HCT116 (cell line): Measurements from ENCODE around the gene SUPT3H. TPM values are rescaled to one million over a fixed set of nuclear protein-coding genes. Genes with fewer than 3 reads are reported as not detected.

Experiments used
- ATAC-seq: fragments of 200-7000 bp; cut with Tn5 transposase; 2 replicates; pipeline ENCODE4 v1.9.1; 2020; ENCODE audit warnings: mild to moderate bottlenecking, moderate library complexity
- BruUV-seq: library from RNA; stranded (reverse); fragments of 400-500 nt; replicated peaks from 2 replicates; lab custom pipeline; 2021; lab: Mats Ljungman, UMichigan
- CTCF ChIA-PET: fragments of 300-600 bp; sonication (Branson Sonifier 250); formaldehyde crosslinking; loops from one replicate; lab custom pipeline; 2021; ENCODE audit warnings: antibody characterized with exemption; lab: Charles Lee
- POLR2A ChIA-PET: fragments of 300-600, 350-600 bp; sonication (Branson Sonifier 250); formaldehyde crosslinking; loops from one replicate; lab custom pipeline; 2021; ENCODE audit warnings: antibody characterized with exemption; lab: Charles Lee
- RAD21 ChIA-PET, 2 experiments: fragments of 300-600 bp; sonication (Branson Sonifier 250); formaldehyde crosslinking; loops; one replicate each; lab custom pipeline; 2023; ENCODE audit warnings: low total read pairs in 2 of 2; ENCODE audit not compliant: uncharacterized antibody in 2 of 2, unreplicated experiment in 2 of 2, low non-redundant PET in 1 of 2; lab: Charles Lee
- DNase-seq: peaks from one replicate; pipeline ENCODE4 v3.0.0-alpha.2; 2010; ENCODE audit warnings: low read depth, low spot score
- H2AFZ ChIP-seq: fragments of 200-600 bp; shearing (Covaris generic), sonication (generic); 2 replicates; pipeline ENCODE4 v1.6.1; 2017; ENCODE audit warnings: low read depth, mixed run types, mixed read lengths, antibody characterized with exemption, low read length; ENCODE audit not compliant: poor library complexity, severe bottlenecking
- H3K27ac ChIP-seq: 2 replicates; pipeline ENCODE4 v1.5.1; 2012; ENCODE audit warnings: low read depth, low read length
- H3K27me3 ChIP-seq: fragments of 200-600 bp; sonication (generic); 2 replicates; pipeline ENCODE4 v1.6.1; 2016; ENCODE audit warnings: mixed run types, low read length, mixed read lengths; ENCODE audit not compliant: insufficient read depth
- H3K36me3 ChIP-seq, 2 experiments: fragments of 200-500 bp in 1 of 2; fragments of 200-600 bp in 1 of 2; sonication (Bioruptor generic) in 1 of 2; sonication (generic) in 1 of 2; 2 replicates each; pipeline versions ENCODE4 v1.5.1 to v1.6.1; 2014 to 2016; ENCODE audit warnings: low read length in 2 of 2, inconsistent platforms in 1 of 2, mixed read lengths in 1 of 2, mixed run types in 1 of 2; ENCODE audit not compliant: insufficient read depth in 2 of 2, control insufficient read depth in 1 of 2
- H3K4me1 ChIP-seq, 2 experiments: fragments of 200-600 bp in 1 of 2; sonication (generic) in 1 of 2; 2 replicates each; pipeline versions ENCODE4 v1.5.1 to v1.6.1; 2012 to 2017; ENCODE audit warnings: low read length in 2 of 2, inconsistent platforms in 1 of 2, mild to moderate bottlenecking in 1 of 2, mixed read lengths in 1 of 2, mixed run types in 1 of 2, moderate library complexity in 1 of 2; ENCODE audit not compliant: insufficient read depth in 2 of 2, control insufficient read depth in 1 of 2
- H3K4me2 ChIP-seq: fragments of 200-600 bp; sonication (generic); 2 replicates; pipeline ENCODE4 v1.6.1; 2017; ENCODE audit warnings: mixed run types, low read length, mixed read lengths
- H3K4me3 ChIP-seq, 2 experiments: fragments of 200-600 bp in 1 of 2; sonication (generic) in 1 of 2; replicated peaks in 1 of 2; 2 replicates each; pipeline ENCODE4 v1.5.1; 2011 to 2016; ENCODE audit warnings: low read length in 2 of 2, control low read depth in 1 of 2, low read depth in 1 of 2, mild to moderate bottlenecking in 1 of 2, mixed read lengths in 1 of 2, mixed run types in 1 of 2
- H3K79me2 ChIP-seq: fragments of 200-600 bp; sonication (generic); 2 replicates; pipeline ENCODE4 v1.6.1; 2017; ENCODE audit warnings: mild to moderate bottlenecking, mixed run types, low read length, moderate library complexity, mixed read lengths; ENCODE audit not compliant: insufficient read depth
- H3K9ac ChIP-seq: fragments of 200-600 bp; sonication (generic); 2 replicates; pipeline ENCODE4 v1.6.1; 2016; ENCODE audit warnings: low read length, mixed read lengths
- H3K9me2 ChIP-seq: fragments of 200-600 bp; sonication (generic), shearing (Covaris generic); 2 replicates; pipeline ENCODE4 v1.6.1; 2017; ENCODE audit warnings: mixed run types, mild to moderate bottlenecking, moderate library complexity; ENCODE audit not compliant: insufficient read depth
- H3K9me3 ChIP-seq, 2 experiments: fragments of 200-500 bp in 1 of 2; fragments of 200-600 bp in 1 of 2; sonication (Bioruptor generic) in 1 of 2; sonication (generic) in 1 of 2; 2 replicates each; pipeline ENCODE4 v1.6.1; 2014 to 2017; ENCODE audit warnings: low read length in 2 of 2, mixed read lengths in 2 of 2, inconsistent platforms in 1 of 2, low read depth in 1 of 2, mild to moderate bottlenecking in 1 of 2, mixed run types in 1 of 2, moderate library complexity in 1 of 2; ENCODE audit not compliant: control insufficient read depth in 1 of 2, insufficient read depth in 1 of 2
- H4K20me1 ChIP-seq: fragments of 200-600 bp; sonication (generic), shearing (Covaris generic); 2 replicates; pipeline ENCODE4 v1.6.1; 2017; ENCODE audit warnings: mixed run types, mild to moderate bottlenecking, moderate library complexity; ENCODE audit not compliant: insufficient read depth
- CEBPB ChIP-seq: IDR thresholded peaks from 2 replicates; pipeline ENCODE4 v1.6.1; 2012; ENCODE audit warnings: low read depth
- EGR1 ChIP-seq: IDR thresholded peaks from 2 replicates; pipeline ENCODE4 v1.6.1; 2012; ENCODE audit warnings: low read depth
- ELF1 ChIP-seq: IDR thresholded peaks from 2 replicates; pipeline ENCODE4 v1.6.1; 2012; ENCODE audit warnings: low read depth, borderline replicate concordance
- EZH2phosphoT487 ChIP-seq: fragments of 200-600 bp; IDR thresholded peaks from 2 replicates; pipeline ENCODE4 v1.6.1; 2018; ENCODE audit warnings: antibody characterized with exemption, borderline replicate concordance
- FOSL1 ChIP-seq: IDR thresholded peaks from 2 replicates; pipeline ENCODE4 v1.6.1; 2012; ENCODE audit warnings: low read depth
- POLR2A ChIP-seq: IDR thresholded peaks from 2 replicates; pipeline ENCODE4 v1.7.0; 2011; ENCODE audit warnings: borderline replicate concordance; ENCODE audit not compliant: insufficient read depth, insufficient read length; ENCODE audit errors: extremely low read depth
- POLR2AphosphoS5 ChIP-seq: IDR thresholded peaks from 2 replicates; pipeline ENCODE4 v1.6.1; 2011; ENCODE audit warnings: mild to moderate bottlenecking, low read depth, low read length, moderate library complexity
- RAD21 ChIP-seq: IDR thresholded peaks from 2 replicates; pipeline ENCODE4 v1.6.1; 2012; ENCODE audit warnings: low read depth, mild to moderate bottlenecking
- SIN3A ChIP-seq: IDR thresholded peaks from 2 replicates; pipeline ENCODE4 v1.6.1; 2012; ENCODE audit warnings: low read depth
- SRF ChIP-seq: IDR thresholded peaks from 2 replicates; pipeline ENCODE4 v1.6.1; 2012; ENCODE audit warnings: low read depth
- TCF7L2 ChIP-seq: IDR thresholded peaks from 2 replicates; pipeline ENCODE4 v1.7.0; 2011; ENCODE audit warnings: borderline replicate concordance, inconsistent platforms; ENCODE audit not compliant: insufficient read depth, insufficient read length; ENCODE audit errors: extremely low read depth
- ZFX ChIP-seq: fragments of 450-650 bp; IDR thresholded peaks from 2 replicates; pipeline ENCODE4 v1.6.1; 2017
- ZNF274 ChIP-seq: fragments of 200-500 bp; sonication (Bioruptor generic); IDR thresholded peaks from 2 replicates; pipeline ENCODE4 v1.6.1; 2014; ENCODE audit warnings: mild to moderate bottlenecking, low read depth, low read length, inconsistent platforms
- intact Hi-C: fragments of 100-400 bp; cut with micrococcal nuclease; formaldehyde crosslinking; loops from 2 replicates; pipeline ENCODE4 v1.10.0; 2022
- total RNA-seq: library from RNA; stranded (reverse); gene quantifications from one replicate; pipeline ENCODE4 v1.2.1, GENCODE V29; 2021; ENCODE audit not compliant: unreplicated experiment
- TF ChIP-seq, protein P1 (sequence below): IDR thresholded peaks from 2 replicates; pipeline ENCODE4 v1.6.1; 2011; ENCODE audit warnings: mild to moderate bottlenecking, low read length, moderate library complexity; ENCODE audit not compliant: insufficient replicate concordance; ENCODE audit errors: extremely low read depth
- TF ChIP-seq, protein P2 (sequence below): IDR thresholded peaks from 2 replicates; pipeline ENCODE4 v1.6.1; 2012
- TF ChIP-seq, protein P3 (sequence below): IDR thresholded peaks from 2 replicates; pipeline ENCODE4 v1.6.1; 2012; ENCODE audit warnings: low read depth

SUPT3H gene
- total RNA-seq, 1 experiment from 2014 or later, result 7.4 TPM

DNA sequence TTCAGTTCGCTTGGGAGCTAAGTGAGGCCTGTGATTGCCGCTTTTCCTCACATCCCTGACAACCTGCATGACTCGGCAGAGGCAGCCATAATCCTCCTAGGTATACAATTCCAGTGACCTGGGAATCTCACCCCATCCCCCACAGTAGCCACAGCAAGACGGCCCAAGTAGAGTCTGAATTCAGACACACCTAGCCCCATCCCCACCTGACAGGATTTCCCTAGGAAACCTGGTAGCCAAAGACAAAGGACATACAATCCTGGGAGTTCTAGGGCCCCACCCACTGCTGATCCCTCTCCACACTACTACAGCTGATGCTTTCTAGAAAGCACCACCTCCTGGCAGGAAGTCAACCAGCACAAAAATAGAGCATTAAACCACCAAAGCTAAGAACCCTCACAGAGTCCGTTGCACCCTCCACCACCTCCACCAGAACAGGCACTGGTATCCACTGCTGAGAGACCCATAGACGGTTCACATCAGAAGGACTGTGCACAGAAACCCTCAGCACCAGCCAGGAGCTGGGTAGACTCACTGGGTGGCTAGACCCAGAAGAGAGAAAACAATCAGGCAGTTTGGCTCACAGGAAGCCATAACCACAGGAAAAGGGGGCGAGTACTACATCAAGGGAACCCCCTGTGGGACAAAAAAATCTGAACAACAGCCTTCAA lies 67.5 kb downstream of the SUPT3H start:
- no peaks in the 10 kb centered on the region for H3K9me3 ChIP-seq
- H3K36me3 ChIP-seq, result no peaks in the 10 kb centered on the region
- H3K27ac ChIP-seq, result no peak overlapping the region
- RAD21 ChIA-PET, result no interaction called here
- no peaks in the 10 kb centered on the region for H3K9me2 ChIP-seq
- H3K4me2 ChIP-seq, result no peak overlapping the region
- no peak overlapping the region for H3K9ac ChIP-seq
- no peaks in the 10 kb centered on the region for H4K20me1 ChIP-seq
- intact Hi-C loops, result no loop called here
- H3K79me2 ChIP-seq, result no peaks in the 10 kb centered on the region
- CTCF ChIA-PET, result no interaction called here
- no peak overlapping the region for H2AFZ ChIP-seq
- no peak overlapping the region for H3K4me3 ChIP-seq
- POLR2A ChIA-PET, result no interaction called here
- BruUV-seq, result no TSS peak
- ATAC-seq (no peak), DNase-seq (no peak)
- TF ChIP-seq RAD21 (peak; percentile 4; the same call in 1 of the 2 replicates), POLR2AphosphoS5 (no peak)
- H3K4me1 ChIP-seq, result peaks cover 0 to 8% of the 10 kb centered on the region in 2 experiments; a peak in 1 of 4 replicates
- H3K27me3 ChIP-seq, result no peaks in the 10 kb centered on the region

DNA sequence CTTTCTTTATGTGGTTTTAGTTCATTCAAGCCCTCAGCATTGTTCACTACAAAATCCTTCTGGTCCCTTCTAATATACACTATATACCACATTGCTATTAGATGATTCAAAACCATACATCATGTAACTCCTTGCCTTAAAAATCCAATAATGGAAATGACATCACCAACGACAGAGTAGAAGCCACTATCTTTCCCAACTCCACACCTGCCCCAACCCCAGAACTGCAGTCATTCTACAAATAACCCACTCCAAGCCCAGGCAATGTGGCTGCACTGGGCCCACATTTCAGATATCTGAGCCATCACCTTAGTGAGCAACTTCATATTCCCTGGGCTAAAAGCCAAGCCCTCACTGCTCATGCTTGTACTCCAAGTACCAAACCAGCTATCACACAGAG lies 72.2 kb downstream of the SUPT3H start:
- intact Hi-C loops, result no loop called here
- H3K9me2 ChIP-seq, result no peaks in the 10 kb centered on the region
- POLR2A ChIA-PET, result no interaction called here
- H3K4me2 ChIP-seq, result no peak overlapping the region
- no TSS peak for BruUV-seq
- CTCF ChIA-PET, result no interaction called here
- RAD21 ChIA-PET, result no interaction called here
- no peaks in the 10 kb centered on the region for H3K27me3 ChIP-seq
- H3K9me3 ChIP-seq, result no peaks in the 10 kb centered on the region
- H3K9ac ChIP-seq, result no peak overlapping the region
- no peak overlapping the region for H3K4me3 ChIP-seq
- no peaks in the 10 kb centered on the region for H3K79me2 ChIP-seq
- DNase-seq, result no peak
- ATAC-seq, result no peak
- no peaks in the 10 kb centered on the region for H3K36me3 ChIP-seq
- H3K4me1 ChIP-seq, result peaks cover 0 to 8% of the 10 kb centered on the region in 2 experiments; a peak in 1 of 4 replicates
- H4K20me1 ChIP-seq, result no peaks in the 10 kb centered on the region
- H3K27ac ChIP-seq, result no peak overlapping the region
- TF ChIP-seq, protein P1, sequence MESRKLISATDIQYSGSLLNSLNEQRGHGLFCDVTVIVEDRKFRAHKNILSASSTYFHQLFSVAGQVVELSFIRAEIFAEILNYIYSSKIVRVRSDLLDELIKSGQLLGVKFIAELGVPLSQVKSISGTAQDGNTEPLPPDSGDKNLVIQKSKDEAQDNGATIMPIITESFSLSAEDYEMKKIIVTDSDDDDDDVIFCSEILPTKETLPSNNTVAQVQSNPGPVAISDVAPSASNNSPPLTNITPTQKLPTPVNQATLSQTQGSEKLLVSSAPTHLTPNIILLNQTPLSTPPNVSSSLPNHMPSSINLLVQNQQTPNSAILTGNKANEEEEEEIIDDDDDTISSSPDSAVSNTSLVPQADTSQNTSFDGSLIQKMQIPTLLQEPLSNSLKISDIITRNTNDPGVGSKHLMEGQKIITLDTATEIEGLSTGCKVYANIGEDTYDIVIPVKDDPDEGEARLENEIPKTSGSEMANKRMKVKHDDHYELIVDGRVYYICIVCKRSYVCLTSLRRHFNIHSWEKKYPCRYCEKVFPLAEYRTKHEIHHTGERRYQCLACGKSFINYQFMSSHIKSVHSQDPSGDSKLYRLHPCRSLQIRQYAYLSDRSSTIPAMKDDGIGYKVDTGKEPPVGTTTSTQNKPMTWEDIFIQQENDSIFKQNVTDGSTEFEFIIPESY, result no peak
- no peak for TF ChIP-seq SIN3A
- TF ChIP-seq, protein P2, sequence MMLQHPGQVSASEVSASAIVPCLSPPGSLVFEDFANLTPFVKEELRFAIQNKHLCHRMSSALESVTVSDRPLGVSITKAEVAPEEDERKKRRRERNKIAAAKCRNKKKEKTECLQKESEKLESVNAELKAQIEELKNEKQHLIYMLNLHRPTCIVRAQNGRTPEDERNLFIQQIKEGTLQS, result no peak
- TF ChIP-seq, protein P3, sequence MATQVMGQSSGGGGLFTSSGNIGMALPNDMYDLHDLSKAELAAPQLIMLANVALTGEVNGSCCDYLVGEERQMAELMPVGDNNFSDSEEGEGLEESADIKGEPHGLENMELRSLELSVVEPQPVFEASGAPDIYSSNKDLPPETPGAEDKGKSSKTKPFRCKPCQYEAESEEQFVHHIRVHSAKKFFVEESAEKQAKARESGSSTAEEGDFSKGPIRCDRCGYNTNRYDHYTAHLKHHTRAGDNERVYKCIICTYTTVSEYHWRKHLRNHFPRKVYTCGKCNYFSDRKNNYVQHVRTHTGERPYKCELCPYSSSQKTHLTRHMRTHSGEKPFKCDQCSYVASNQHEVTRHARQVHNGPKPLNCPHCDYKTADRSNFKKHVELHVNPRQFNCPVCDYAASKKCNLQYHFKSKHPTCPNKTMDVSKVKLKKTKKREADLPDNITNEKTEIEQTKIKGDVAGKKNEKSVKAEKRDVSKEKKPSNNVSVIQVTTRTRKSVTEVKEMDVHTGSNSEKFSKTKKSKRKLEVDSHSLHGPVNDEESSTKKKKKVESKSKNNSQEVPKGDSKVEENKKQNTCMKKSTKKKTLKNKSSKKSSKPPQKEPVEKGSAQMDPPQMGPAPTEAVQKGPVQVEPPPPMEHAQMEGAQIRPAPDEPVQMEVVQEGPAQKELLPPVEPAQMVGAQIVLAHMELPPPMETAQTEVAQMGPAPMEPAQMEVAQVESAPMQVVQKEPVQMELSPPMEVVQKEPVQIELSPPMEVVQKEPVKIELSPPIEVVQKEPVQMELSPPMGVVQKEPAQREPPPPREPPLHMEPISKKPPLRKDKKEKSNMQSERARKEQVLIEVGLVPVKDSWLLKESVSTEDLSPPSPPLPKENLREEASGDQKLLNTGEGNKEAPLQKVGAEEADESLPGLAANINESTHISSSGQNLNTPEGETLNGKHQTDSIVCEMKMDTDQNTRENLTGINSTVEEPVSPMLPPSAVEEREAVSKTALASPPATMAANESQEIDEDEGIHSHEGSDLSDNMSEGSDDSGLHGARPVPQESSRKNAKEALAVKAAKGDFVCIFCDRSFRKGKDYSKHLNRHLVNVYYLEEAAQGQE, result no peak
- no peak for TF ChIP-seq CEBPB
- no peak for TF ChIP-seq ZNF274
- TF ChIP-seq TCF7L2, result no peak
- no peak for TF ChIP-seq ZFX
- TF ChIP-seq EZH2phosphoT487, result no peak
- no peak for TF ChIP-seq EGR1
- TF ChIP-seq SRF, result no peak
- no peak for TF ChIP-seq POLR2A
- no peak for TF ChIP-seq FOSL1
- no peak for TF ChIP-seq ELF1
- TF ChIP-seq, all 23 proteins: peak for 0
- no peak overlapping the region for H2AFZ ChIP-seq
